ENCODE results near the gene TMEM239. TPM values are rescaled to one million over a fixed set of nuclear protein-coding genes. Genes with fewer than 3 reads are reported as not detected.

The TMEM239 gene
- polyA plus RNA-seq, 2 of the 4 experiments (the other 2 are of a cell fraction), result not detected

DNA sequence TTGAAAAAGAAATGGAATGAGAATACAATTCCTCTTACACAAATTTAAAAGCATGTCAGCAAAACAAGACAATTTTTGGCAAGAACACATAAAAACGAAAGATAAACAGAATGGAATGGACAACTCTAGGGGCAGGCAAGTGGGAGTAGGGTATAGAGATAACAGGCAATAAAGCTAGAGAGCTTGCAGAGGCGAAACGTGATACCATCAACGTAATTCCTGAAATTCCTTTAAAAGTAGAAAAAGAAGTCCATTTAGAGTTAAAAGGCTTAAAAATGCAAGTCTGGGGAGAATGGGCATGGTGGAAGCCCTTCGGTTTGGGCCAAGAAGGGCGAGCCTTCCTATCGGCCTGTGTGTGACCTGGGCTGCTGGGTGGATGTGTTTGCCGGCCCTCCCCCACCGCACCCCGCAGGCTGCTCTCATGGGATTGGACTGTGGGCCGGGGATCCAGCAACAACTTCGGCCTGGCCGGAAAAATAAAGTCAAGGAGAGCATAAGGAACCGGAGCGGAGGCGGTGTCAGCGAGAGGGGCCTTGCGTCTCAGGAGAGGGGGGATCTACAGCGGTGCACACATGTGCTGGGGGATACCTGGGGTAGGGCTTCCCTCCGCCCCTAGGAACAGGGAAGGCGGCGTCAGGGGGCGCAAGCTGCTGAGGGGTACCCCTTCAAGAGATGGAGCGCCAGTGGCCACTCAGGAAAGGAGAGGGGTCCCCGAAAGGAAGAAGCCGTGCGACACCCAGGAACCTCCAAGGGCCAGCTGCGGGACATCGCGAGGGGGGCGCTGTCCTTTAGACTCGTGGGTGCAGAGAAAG, 4.1 kb downstream of the TMEM239 start:
- ATAC-seq (no peak), DNase-seq (ENCODE audit: low read depth in 1 of 2, low spot score in 1 of 2) (no peak), FAIRE-seq (no peak)
- no peak overlapping the region for H3K4me3 ChIP-seq
- H3K4me1 ChIP-seq, result peaks cover 11% of the 10 kb centered on the region
- no peak overlapping the region for H3K4me2 ChIP-seq
- no peaks in the 10 kb centered on the region for H3K9me3 ChIP-seq
- H3K27ac ChIP-seq, result no peak overlapping the region
- peak; percentile 51 for TF ChIP-seq MAFK (IDR thresholded peaks at IDR 0.05; ENCODE audit: partially characterized antibody)
- no peak for TF ChIP-seq RFX5 (IDR thresholded peaks at IDR 0.05)
- ChIA-PET CTCF (interaction anchor here (1.1 to 1.3 kb wide), 2 partner anchors 13 to 25 kb away, joined by 3 read pairs; no protein-coding TSS in a partner anchor), POLR2A (no interaction called here)
- 86% methylated on average over 30 of the region's 32 CpGs for WGBS (ENCODE audit: missing lambda C conversion rate)

DNA sequence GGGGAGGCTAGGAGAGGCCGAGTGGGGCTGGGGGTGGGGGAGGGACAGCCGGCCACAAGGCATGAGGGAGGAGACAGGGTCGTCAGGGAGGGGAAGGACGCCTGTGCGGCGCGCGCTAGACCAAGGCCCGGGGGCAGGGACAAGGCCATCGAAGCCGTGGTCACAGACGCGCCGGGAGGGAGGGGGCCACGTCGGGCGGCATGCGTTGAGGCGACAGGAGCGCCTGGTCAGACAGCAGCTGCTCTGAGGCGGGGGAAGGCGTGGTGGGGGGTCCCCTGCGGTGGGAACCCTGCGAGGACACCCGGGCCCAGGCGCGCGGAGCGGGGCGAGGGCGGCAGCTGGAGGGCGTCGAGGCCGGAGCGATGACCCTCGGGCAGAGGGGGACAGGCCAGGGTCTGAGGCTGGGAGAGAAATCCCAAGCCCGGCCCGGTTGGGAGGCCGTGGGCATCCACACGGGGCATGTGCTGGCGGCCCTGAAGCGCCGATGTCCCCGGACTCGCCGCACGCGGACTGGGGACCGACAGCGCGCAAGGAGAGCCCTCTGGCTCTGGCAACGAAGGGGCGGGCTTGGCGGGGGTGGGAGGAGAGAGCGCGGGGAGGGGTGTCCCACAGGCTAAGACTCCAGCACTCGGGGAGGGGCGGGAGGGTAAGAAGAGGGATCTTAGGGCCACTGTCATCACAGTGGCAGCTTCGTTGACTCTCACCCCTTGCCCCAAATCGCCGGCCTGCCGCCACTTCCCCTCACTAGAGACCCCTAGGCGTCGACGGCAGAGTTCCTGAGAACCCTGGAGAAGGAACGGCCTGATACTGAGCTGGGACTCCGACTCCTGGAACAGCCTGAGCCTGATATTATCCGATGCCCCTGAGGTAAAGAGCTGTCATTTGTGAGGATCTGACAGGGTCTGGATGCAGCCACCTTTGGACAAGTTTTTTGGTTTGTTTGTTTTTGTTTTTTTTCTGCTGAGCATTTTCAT, 5.0 kb downstream of the TMEM239 start:
- no peaks in the 10 kb centered on the region for H3K9me3 ChIP-seq
- FAIRE-seq, result no peak
- no peak for DNase-seq (ENCODE audit: low read depth in 1 of 2, low spot score in 1 of 2)
- TF ChIP-seq MAZ (IDR thresholded peaks at IDR 0.05; ENCODE audit: borderline replicate concordance, low read depth, low read length) (no peak), RFX5 (IDR thresholded peaks at IDR 0.05) (no peak), EP300 (IDR thresholded peaks at IDR 0.05) (no peak), RNF2 (IDR thresholded peaks at IDR 0.05; ENCODE audit: borderline replicate concordance, low read depth) (no peak), BHLHE40 (IDR thresholded peaks at IDR 0.05; ENCODE audit: low read depth, low read length) (no peak), NFE2L2 (conservative IDR thresholded peaks at IDR 0.05; ENCODE audit: low read length) (no peak), CHD4 (IDR thresholded peaks at IDR 0.05; ENCODE audit: borderline replicate concordance) (no peak), TFCP2L1 (CRISPR knock-in tag; IDR thresholded peaks at IDR 0.05) (no peak), GATA3 (IDR thresholded peaks at IDR 0.05; ENCODE audit: borderline replicate concordance) (no peak), FOSL2 (IDR thresholded peaks at IDR 0.05) (no peak), FOSL2 (CRISPR knock-in tag; IDR thresholded peaks at IDR 0.05) (no peak), ZNF302 (CRISPR knock-in tag; IDR thresholded peaks at IDR 0.05) (no peak), ELK1 (IDR thresholded peaks at IDR 0.05; ENCODE audit: low read depth, low read length) (no peak), HES2 (IDR thresholded peaks at IDR 0.05) (no peak), RAD21 (conservative IDR thresholded peaks at IDR 0.05 in 1 of 2, IDR thresholded peaks at IDR 0.05 in 1 of 2) (no peak), HEYL (CRISPR knock-in tag; IDR thresholded peaks at IDR 0.05) (no peak)
- TF ChIP-seq, protein P1, sequence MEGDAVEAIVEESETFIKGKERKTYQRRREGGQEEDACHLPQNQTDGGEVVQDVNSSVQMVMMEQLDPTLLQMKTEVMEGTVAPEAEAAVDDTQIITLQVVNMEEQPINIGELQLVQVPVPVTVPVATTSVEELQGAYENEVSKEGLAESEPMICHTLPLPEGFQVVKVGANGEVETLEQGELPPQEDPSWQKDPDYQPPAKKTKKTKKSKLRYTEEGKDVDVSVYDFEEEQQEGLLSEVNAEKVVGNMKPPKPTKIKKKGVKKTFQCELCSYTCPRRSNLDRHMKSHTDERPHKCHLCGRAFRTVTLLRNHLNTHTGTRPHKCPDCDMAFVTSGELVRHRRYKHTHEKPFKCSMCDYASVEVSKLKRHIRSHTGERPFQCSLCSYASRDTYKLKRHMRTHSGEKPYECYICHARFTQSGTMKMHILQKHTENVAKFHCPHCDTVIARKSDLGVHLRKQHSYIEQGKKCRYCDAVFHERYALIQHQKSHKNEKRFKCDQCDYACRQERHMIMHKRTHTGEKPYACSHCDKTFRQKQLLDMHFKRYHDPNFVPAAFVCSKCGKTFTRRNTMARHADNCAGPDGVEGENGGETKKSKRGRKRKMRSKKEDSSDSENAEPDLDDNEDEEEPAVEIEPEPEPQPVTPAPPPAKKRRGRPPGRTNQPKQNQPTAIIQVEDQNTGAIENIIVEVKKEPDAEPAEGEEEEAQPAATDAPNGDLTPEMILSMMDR (IDR thresholded peaks at IDR 0.05), result no peak
- TF ChIP-seq, protein P2, sequence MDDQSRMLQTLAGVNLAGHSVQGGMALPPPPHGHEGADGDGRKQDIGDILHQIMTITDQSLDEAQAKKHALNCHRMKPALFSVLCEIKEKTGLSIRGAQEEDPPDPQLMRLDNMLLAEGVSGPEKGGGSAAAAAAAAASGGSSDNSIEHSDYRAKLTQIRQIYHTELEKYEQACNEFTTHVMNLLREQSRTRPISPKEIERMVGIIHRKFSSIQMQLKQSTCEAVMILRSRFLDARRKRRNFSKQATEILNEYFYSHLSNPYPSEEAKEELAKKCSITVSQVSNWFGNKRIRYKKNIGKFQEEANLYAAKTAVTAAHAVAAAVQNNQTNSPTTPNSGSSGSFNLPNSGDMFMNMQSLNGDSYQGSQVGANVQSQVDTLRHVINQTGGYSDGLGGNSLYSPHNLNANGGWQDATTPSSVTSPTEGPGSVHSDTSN (IDR thresholded peaks at IDR 0.05), result no peak
- TF ChIP-seq, protein P3, sequence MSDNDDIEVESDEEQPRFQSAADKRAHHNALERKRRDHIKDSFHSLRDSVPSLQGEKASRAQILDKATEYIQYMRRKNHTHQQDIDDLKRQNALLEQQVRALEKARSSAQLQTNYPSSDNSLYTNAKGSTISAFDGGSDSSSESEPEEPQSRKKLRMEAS (IDR thresholded peaks at IDR 0.05), result no peak
- TF ChIP-seq, protein P4, sequence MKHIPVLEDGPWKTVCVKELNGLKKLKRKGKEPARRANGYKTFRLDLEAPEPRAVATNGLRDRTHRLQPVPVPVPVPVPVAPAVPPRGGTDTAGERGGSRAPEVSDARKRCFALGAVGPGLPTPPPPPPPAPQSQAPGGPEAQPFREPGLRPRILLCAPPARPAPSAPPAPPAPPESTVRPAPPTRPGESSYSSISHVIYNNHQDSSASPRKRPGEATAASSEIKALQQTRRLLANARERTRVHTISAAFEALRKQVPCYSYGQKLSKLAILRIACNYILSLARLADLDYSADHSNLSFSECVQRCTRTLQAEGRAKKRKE (CRISPR knock-in tag; IDR thresholded peaks at IDR 0.05; ENCODE audit: low read depth), result no peak
- no peak overlapping the region for H3K4me2 ChIP-seq
- H3K27ac ChIP-seq, result no peak overlapping the region
- peak; percentile 53 to 63; a peak in 4 of 6 replicates for ATAC-seq
- H3K4me3 ChIP-seq, result no peak overlapping the region
- POLR2A ChIA-PET, result interaction anchor here (1.5 kb wide), 1 partner anchor 13 kb away, joined by 7 read pairs; no protein-coding TSS in a partner anchor
- 81% methylated on average over 46 of the region's 68 CpGs for WGBS (ENCODE audit: missing lambda C conversion rate)
- CTCF ChIA-PET, result interaction anchor here (1.3 to 1.8 kb wide), 2 partner anchors 26 to 68 kb away, joined by 3 to 5 read pairs; no protein-coding TSS in a partner anchor
- H3K4me1 ChIP-seq, result peaks cover 6% of the 10 kb centered on the region

Data from A549 (cell line).